K562 (cell line): ENCODE measurements around the gene CPED1. TPM values are rescaled to one million over a fixed set of nuclear protein-coding genes. Genes with fewer than 3 reads are reported as not detected.

Source experiments
- ATAC-seq: fragments of 200-7000 bp; cut with Tn5 transposase; 3 replicates; pipeline ENCODE4 v1.9.1; 2020; ENCODE audit warnings: moderate library complexity
- BruUV-seq: library from RNA; stranded (reverse); fragments of 400-500 nt; replicated peaks from 2 replicates; lab custom pipeline; 2021; lab: Mats Ljungman, UMichigan
- CTCF ChIA-PET: fragments of 300-600 bp; formaldehyde crosslinking; extraction: SDS; loops from one replicate; lab custom pipeline; 2021; ENCODE audit warnings: low intra/inter-chr PET ratio; lab: Yijun Ruan, JAX
- POLR2A ChIA-PET: fragments of 300-600, 350-650 bp; sonication (Branson Sonifier 250); formaldehyde crosslinking; extraction: SDS; loops from one replicate; lab custom pipeline; 2021; ENCODE audit warnings: antibody characterized with exemption, inconsistent platforms; lab: Yijun Ruan, JAX
- DNase-seq, 4 experiments: peaks; one replicate each; pipeline versions ENCODE4 v3.0.0 to v3.0.0-alpha.2; 2011 to 2018; ENCODE audit warnings: low spot score in 3 of 4, mixed read lengths in 3 of 4; ENCODE audit errors: extremely low read depth in 1 of 4
- FAIRE-seq: peaks from 2 replicates; lab custom pipeline; 2011; peaks lifted over from hg19 to GRCh38; lab: Jason Lieb, UNC
- H2AFZ ChIP-seq: 2 replicates; pipeline ENCODE4 v1.6.0; 2011; ENCODE audit warnings: low read depth, low read length, control low read depth, inconsistent platforms
- H3K27ac ChIP-seq: fragments of 200-600 bp; 3 replicates; pipeline ENCODE4 v1.8.0; 2011; ENCODE audit warnings: low read depth, mild to moderate bottlenecking, control low read depth, inconsistent platforms, low read length, moderate library complexity, mixed read lengths; ENCODE audit errors: extremely low read depth
- H3K27me3 ChIP-seq, 2 experiments: fragments of 300-600 bp in 1 of 2; 2 replicates in 1 of 2; 3 replicates in 1 of 2; pipeline versions ENCODE4 v1.6.0 to v1.8.0; 2011; ENCODE audit warnings: inconsistent platforms in 2 of 2, low read length in 2 of 2, mild to moderate bottlenecking in 1 of 2, mixed read lengths in 1 of 2, moderate library complexity in 1 of 2; ENCODE audit not compliant: control insufficient read depth in 2 of 2, insufficient read depth in 2 of 2
- H3K36me3 ChIP-seq: fragments of 300-600 bp; 3 replicates; pipeline ENCODE4 v1.8.0; 2011; ENCODE audit warnings: mild to moderate bottlenecking, low read length, inconsistent platforms; ENCODE audit not compliant: control insufficient read depth, insufficient read depth
- H3K4me1 ChIP-seq, 2 experiments: fragments of 200-600 bp in 1 of 2; replicated peaks in 1 of 2; 2 replicates in 1 of 2; 3 replicates in 1 of 2; pipeline versions ENCODE4 v1.5.1 to v1.8.0; 2011; ENCODE audit warnings: inconsistent platforms in 2 of 2, low read length in 2 of 2, mild to moderate bottlenecking in 1 of 2, mixed read lengths in 1 of 2, moderate library complexity in 1 of 2; ENCODE audit not compliant: control insufficient read depth in 2 of 2, insufficient read depth in 2 of 2
- H3K4me2 ChIP-seq: 2 replicates; pipeline ENCODE4 v1.6.1; 2011; ENCODE audit warnings: low read length, control low read depth, inconsistent platforms, mixed read lengths; ENCODE audit not compliant: insufficient read depth
- H3K4me3 ChIP-seq: fragments of 200-600 bp; sonication (generic), shearing (Covaris generic); 2 replicates; pipeline ENCODE4 v1.5.1; 2016; ENCODE audit warnings: control low read depth, inconsistent platforms
- H3K79me2 ChIP-seq: fragments of 200-600 bp; 3 replicates; pipeline ENCODE4 v1.8.0; 2011; ENCODE audit warnings: low read length, inconsistent platforms; ENCODE audit not compliant: control insufficient read depth, insufficient read depth
- H3K9ac ChIP-seq, 2 experiments: 2 replicates each; pipeline versions ENCODE4 v1.6.0 to v1.6.1; 2011; ENCODE audit warnings: low read depth in 2 of 2, low read length in 2 of 2, control low read depth in 1 of 2, inconsistent platforms in 1 of 2, mild to moderate bottlenecking in 1 of 2, mixed read lengths in 1 of 2; ENCODE audit not compliant: insufficient read depth in 1 of 2
- H3K9me1 ChIP-seq: one replicate; pipeline ENCODE4 v1.6.0; 2011; ENCODE audit warnings: inconsistent platforms, mild to moderate bottlenecking, low read length, moderate library complexity; ENCODE audit not compliant: control insufficient read depth, insufficient read depth
- H3K9me3 ChIP-seq: replicated peaks from 2 replicates; pipeline ENCODE4 v1.5.1; 2011; ENCODE audit warnings: low read depth, low read length, inconsistent platforms; ENCODE audit not compliant: control insufficient read depth, insufficient read depth
- H4K20me1 ChIP-seq: replicated peaks from 2 replicates; pipeline ENCODE4 v1.6.1; 2011; ENCODE audit warnings: low read length, inconsistent platforms, mixed read lengths; ENCODE audit not compliant: control insufficient read depth, insufficient read depth
- BRCA1 ChIP-seq, 2 experiments: fragments of 450-650 bp in 1 of 2; sonication (generic) in 1 of 2; formaldehyde crosslinking in 1 of 2; IDR thresholded peaks; 2 replicates each; pipeline versions ENCODE4 v1.5.0 to v1.6.1; 2017 to 2020; ENCODE audit warnings: mild to moderate bottlenecking in 1 of 2, missing genetic modification reagents in 1 of 2
- DACH1 ChIP-seq: fragments of 450-650 bp; IDR thresholded peaks from 2 replicates; pipeline ENCODE4 v1.6.1; 2018; ENCODE audit not compliant: partially characterized antibody
- HMGN3 ChIP-seq: IDR thresholded peaks from 2 replicates; pipeline ENCODE4 v1.6.1; 2011; ENCODE audit warnings: borderline replicate concordance, low read depth, mild to moderate bottlenecking, mixed read lengths, low read length; ENCODE audit not compliant: insufficient read length; ENCODE audit errors: extremely low read depth
- MAFG ChIP-seq: fragments of 450-650 bp; conservative IDR thresholded peaks from 2 replicates; pipeline ENCODE4 v1.6.1; 2016; ENCODE audit warnings: missing genetic modification characterization, missing compliant biosample characterization
- MAFK ChIP-seq: IDR thresholded peaks from 2 replicates; pipeline ENCODE4 v1.6.1; 2011; ENCODE audit warnings: low read length, improper control_type of control experiment
- POLR2A ChIP-seq: fragments of 450-650 bp; conservative IDR thresholded peaks from 2 replicates; pipeline ENCODE4 v1.6.1; 2016
- POLR2B ChIP-seq: fragments of 450-650 bp; IDR thresholded peaks from 2 replicates; pipeline ENCODE4 v1.6.1; 2018; ENCODE audit warnings: low read depth; ENCODE audit not compliant: partially characterized antibody
- RBM22 ChIP-seq: fragments of 200-400 bp; formaldehyde crosslinking; IDR thresholded peaks from 2 replicates; pipeline ENCODE4 v1.6.1; 2018; ENCODE audit warnings: low read length, low read depth; ENCODE audit not compliant: poor library complexity, severe bottlenecking
- YBX1 ChIP-seq: fragments of 450-650 bp; IDR thresholded peaks from 2 replicates; pipeline ENCODE4 v1.7.1; 2016; ENCODE audit warnings: mild to moderate bottlenecking
- ZNF695 ChIP-seq: fragments of 450-650 bp; formaldehyde crosslinking; IDR thresholded peaks from 2 replicates; pipeline ENCODE4 v1.4.0; 2020; ENCODE audit warnings: mild to moderate bottlenecking, moderate library complexity
- ZNF76 ChIP-seq: fragments of 250-450 bp; sonication (Bioruptor Pico); IDR thresholded peaks from 2 replicates; pipeline ENCODE4 v1.4.0; 2020; ENCODE audit warnings: mild to moderate bottlenecking, moderate library complexity, borderline replicate concordance
- WGBS: fragments of 100-300 bp; shearing (Covaris generic); methylation state at CpG from one replicate; pipeline ENCODE4 v1.1.6; 2016; ENCODE audit warnings: low coverage, mixed read lengths; ENCODE audit not compliant: insufficient coverage; ENCODE audit errors: missing lambda C conversion rate; 5-methylcytosine and 5-hydroxymethylcytosine counted together
- in situ Hi-C: fragments of 300-500 bp; cut with MboI; formaldehyde crosslinking; loops from 4 replicates; pipeline ENCODE4 v1.15.0; 2018; ENCODE audit warnings: inconsistent platforms, mixed read lengths
- intact Hi-C: fragments of 100-400 bp; cut with micrococcal nuclease; formaldehyde crosslinking; loops from 2 replicates; pipeline ENCODE4 v1.14.2; 2022
- polyA plus RNA-seq, 8 experiments: library from polyadenylated mRNA; depleted of rRNA in 4 of 8; stranded (reverse) in 5 of 8; unstranded in 3 of 8; fragments of >200 nt; fragmentation: Nextera tagmentation in 2 of 8; fragmentation: Illumina TruSeq in 1 of 8; extraction: Ambion mirVana in 2 of 8; extraction: Trizol in 1 of 8; gene quantifications; 2 replicates each; pipeline versions ENCODE4 v1.2.1 to v1.2.3, GENCODE V29; 2011 to 2014; ENCODE audit warnings: inconsistent platforms in 1 of 8, missing spikeins in 1 of 8
- total RNA-seq, 7 experiments: library from RNA; depleted of rRNA in 6 of 7; stranded (reverse); fragments of >200 nt in 6 of 7; fragmentation: Illumina TruSeq in 2 of 7; extraction: Trizol in 2 of 7; gene quantifications; 2 replicates each; pipeline versions ENCODE4 v1.2.1 to v1.2.3, GENCODE V29; 2011 to 2021; ENCODE audit warnings: low replicate concordance in 1 of 7
- TF ChIP-seq, protein P1 (sequence below), 3 experiments: IDR thresholded peaks in 2 of 3; conservative IDR thresholded peaks in 1 of 3; 2 replicates each; pipeline ENCODE4 v1.5.1; 2011 to 2012; ENCODE audit warnings: low read length in 3 of 3, mild to moderate bottlenecking in 3 of 3, control low read depth in 2 of 3, improper control_type of control experiment in 1 of 3, inconsistent platforms in 1 of 3, low read depth in 1 of 3, mixed read lengths in 1 of 3, moderate library complexity in 1 of 3; ENCODE audit not compliant: insufficient read depth in 2 of 3
- TF ChIP-seq, protein P2 (sequence below): fragments of 450-650 bp; IDR thresholded peaks from 2 replicates; pipeline ENCODE4 v1.7.0; 2016; ENCODE audit warnings: borderline replicate concordance
- TF ChIP-seq, protein P3 (sequence below): fragments of 250-450 bp; sonication (Bioruptor Pico); IDR thresholded peaks from 2 replicates; pipeline ENCODE4 v1.4.0; 2020

The CPED1 gene
- total and polyA plus RNA-seq, 9 of the 15 experiments (the other 6 are each of a cell fraction or from before 2014, with no cell fraction given): 195 to 393 (median 290) TPM

DNA sequence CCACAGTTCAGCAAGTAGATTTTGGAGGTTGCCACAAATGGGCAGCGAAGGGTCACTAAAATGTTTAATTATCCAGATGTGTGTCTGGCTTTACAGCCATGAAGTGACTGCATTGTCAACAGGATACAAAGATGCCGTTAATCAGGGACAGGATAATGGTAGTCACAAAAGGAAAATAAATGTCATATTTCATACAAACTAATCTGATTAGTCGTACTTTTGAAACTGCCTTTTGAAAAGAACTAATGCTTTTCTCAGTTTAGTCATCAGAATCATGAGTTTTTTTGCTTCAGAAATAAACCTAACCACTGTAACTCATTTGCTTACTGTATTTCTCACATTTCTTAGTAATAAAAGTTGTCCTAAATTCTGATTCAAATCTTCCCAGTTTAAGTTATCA, 318.1 kb downstream of the CPED1 start (continued):
- TF ChIP-seq, protein P1, sequence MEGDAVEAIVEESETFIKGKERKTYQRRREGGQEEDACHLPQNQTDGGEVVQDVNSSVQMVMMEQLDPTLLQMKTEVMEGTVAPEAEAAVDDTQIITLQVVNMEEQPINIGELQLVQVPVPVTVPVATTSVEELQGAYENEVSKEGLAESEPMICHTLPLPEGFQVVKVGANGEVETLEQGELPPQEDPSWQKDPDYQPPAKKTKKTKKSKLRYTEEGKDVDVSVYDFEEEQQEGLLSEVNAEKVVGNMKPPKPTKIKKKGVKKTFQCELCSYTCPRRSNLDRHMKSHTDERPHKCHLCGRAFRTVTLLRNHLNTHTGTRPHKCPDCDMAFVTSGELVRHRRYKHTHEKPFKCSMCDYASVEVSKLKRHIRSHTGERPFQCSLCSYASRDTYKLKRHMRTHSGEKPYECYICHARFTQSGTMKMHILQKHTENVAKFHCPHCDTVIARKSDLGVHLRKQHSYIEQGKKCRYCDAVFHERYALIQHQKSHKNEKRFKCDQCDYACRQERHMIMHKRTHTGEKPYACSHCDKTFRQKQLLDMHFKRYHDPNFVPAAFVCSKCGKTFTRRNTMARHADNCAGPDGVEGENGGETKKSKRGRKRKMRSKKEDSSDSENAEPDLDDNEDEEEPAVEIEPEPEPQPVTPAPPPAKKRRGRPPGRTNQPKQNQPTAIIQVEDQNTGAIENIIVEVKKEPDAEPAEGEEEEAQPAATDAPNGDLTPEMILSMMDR (IDR thresholded peaks at IDR 0.05 in 2 of 3, conservative IDR thresholded peaks at IDR 0.05 in 1 of 3; ENCODE audit: insufficient read depth in 2 of 3, low read depth in 1 of 3, low read length in 3 of 3): no peak
- TF ChIP-seq RBM22: peak; percentile 48
- no peak for TF ChIP-seq YBX1
- TF ChIP-seq, protein P2, sequence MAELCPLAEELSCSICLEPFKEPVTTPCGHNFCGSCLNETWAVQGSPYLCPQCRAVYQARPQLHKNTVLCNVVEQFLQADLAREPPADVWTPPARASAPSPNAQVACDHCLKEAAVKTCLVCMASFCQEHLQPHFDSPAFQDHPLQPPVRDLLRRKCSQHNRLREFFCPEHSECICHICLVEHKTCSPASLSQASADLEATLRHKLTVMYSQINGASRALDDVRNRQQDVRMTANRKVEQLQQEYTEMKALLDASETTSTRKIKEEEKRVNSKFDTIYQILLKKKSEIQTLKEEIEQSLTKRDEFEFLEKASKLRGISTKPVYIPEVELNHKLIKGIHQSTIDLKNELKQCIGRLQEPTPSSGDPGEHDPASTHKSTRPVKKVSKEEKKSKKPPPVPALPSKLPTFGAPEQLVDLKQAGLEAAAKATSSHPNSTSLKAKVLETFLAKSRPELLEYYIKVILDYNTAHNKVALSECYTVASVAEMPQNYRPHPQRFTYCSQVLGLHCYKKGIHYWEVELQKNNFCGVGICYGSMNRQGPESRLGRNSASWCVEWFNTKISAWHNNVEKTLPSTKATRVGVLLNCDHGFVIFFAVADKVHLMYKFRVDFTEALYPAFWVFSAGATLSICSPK: no peak
- TF ChIP-seq POLR2B: peak; percentile 6
- no peak for TF ChIP-seq ZNF695 (CRISPR knock-in tag)

DNA sequence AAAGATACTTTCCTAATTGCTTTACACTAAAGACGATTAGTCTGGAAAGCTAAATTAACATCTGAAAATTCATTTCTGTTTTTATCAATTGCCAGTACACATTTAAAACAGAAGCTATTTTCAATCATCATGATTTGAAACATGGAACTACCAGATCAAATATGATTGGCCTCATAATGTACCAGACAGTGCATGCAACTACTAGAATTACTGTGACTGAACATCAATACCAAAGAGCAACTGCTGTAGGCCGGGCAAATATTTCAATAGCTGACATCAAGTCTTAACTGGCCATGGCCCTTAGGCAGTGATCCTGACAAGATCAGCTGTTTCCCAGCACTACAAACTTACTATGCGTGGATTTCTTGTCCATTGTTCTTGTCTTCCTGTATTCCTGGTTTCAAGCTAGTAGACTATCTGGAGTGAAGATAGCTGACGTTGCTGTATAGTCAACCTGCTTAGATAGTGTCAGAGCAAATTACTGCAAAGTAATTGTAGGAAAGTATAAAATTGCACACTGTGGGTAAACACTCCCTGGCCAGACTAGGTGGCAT, 318.6 kb downstream of the CPED1 start:
- WGBS: 18% methylated on average over 4 of the region's 4 CpGs
- Histone ChIP-seq H3K9me1 (no peaks in the 10 kb centered on the region), H2AFZ (no peak overlapping the region), H4K20me1 (no peaks in the 10 kb centered on the region), H3K27me3 (peaks cover 0 to 3% of the 10 kb centered on the region in 2 experiments; a peak in 1 of 5 replicates), H3K9ac (no peak overlapping the region), H3K36me3 (no peaks in the 10 kb centered on the region), H3K79me2 (no peaks in the 10 kb centered on the region), H3K4me2 (no peak overlapping the region), H3K4me3 (no peak overlapping the region), H3K9me3 (no peaks in the 10 kb centered on the region), H3K27ac (no peak overlapping the region), H3K4me1 (no peaks in the 10 kb centered on the region)
- POLR2A ChIA-PET: interaction anchor here (1.9 kb wide), 1 partner anchor 17 kb away, joined by 9 read pairs; no protein-coding TSS in a partner anchor
- ATAC-seq (peak; percentile 5; the same call in 1 of the 3 replicates), FAIRE-seq (no peak), DNase-seq (no peak)
- CTCF ChIA-PET: no interaction called here
- intact Hi-C loops (no loop called here), in situ Hi-C loops (no loop called here)
- BruUV-seq: no TSS peak
- TF ChIP-seq BRCA1 (IDR thresholded peaks at IDR 0.05) (no peak), BRCA1 (CRISPR knock-in tag; IDR thresholded peaks at IDR 0.05) (no peak), HMGN3 (no peak), POLR2A (peak; percentile 36; the same call in 1 of the 2 replicates), DACH1 (peak; percentile 34), ZNF76 (no peak), MAFK (peak; percentile 33; the same call in 1 of the 2 replicates), MAFG (tag) (0 out of 2 replicates have a peak, but pooled peaks have one; percentile 23)
- TF ChIP-seq, protein P3, sequence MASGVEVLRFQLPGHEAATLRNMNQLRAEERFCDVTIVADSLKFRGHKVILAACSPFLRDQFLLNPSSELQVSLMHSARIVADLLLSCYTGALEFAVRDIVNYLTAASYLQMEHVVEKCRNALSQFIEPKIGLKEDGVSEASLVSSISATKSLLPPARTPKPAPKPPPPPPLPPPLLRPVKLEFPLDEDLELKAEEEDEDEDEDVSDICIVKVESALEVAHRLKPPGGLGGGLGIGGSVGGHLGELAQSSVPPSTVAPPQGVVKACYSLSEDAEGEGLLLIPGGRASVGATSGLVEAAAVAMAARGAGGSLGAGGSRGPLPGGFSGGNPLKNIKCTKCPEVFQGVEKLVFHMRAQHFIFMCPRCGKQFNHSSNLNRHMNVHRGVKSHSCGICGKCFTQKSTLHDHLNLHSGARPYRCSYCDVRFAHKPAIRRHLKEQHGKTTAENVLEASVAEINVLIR (CRISPR knock-in tag): no peak
